Activated CD8-positive, alpha-beta memory T cell treated with anti-CD3 and anti-CD28 coated beads, Interleukin-2, amount 10 ng/mL, durations not matched to agents 7 days and 5 days (primary cell): Measurements from ENCODE around the gene CROCC2. TPM values are rescaled to one million over a fixed set of nuclear protein-coding genes. Genes with fewer than 3 reads are reported as not detected.

ENCODE experiments used
- ATAC-seq: fragments of 150-1000 bp; cut with Tn5 transposase; one replicate; pipeline ENCODE4 v1.10.0; 2021; ENCODE audit warnings: moderate library complexity
- CTCF ChIA-PET: fragments of 350-600 bp; sonication (Branson Sonifier 250); formaldehyde crosslinking; loops from one replicate; lab custom pipeline; 2021; ENCODE audit warnings: antibody characterized with exemption; lab: Charles Lee
- DNase-seq: peaks from one replicate; pipeline ENCODE4 v3.0.0-alpha.2; 2020
- H3K27ac Mint-ChIP-seq: one replicate; pipeline ENCODE4 v1.8.0; 2021; ENCODE audit warnings: mild to moderate bottlenecking, mixed read lengths
- H3K27me3 Mint-ChIP-seq: one replicate; pipeline ENCODE4 v1.8.0; 2021; ENCODE audit warnings: mixed read lengths
- H3K36me3 Mint-ChIP-seq: one replicate; pipeline ENCODE4 v1.8.0; 2021; ENCODE audit warnings: mild to moderate bottlenecking, mixed read lengths
- H3K4me1 Mint-ChIP-seq: one replicate; pipeline ENCODE4 v1.8.0; 2021; ENCODE audit warnings: mixed read lengths
- H3K4me3 Mint-ChIP-seq: one replicate; pipeline ENCODE4 v1.8.0; 2021; ENCODE audit warnings: mild to moderate bottlenecking, moderate library complexity, mixed read lengths
- H3K9me3 Mint-ChIP-seq: one replicate; pipeline ENCODE4 v1.8.0; 2022; ENCODE audit warnings: low read depth, mixed read lengths
- total RNA-seq, 2 experiments: library from RNA; stranded (reverse); gene quantifications; one replicate each; pipeline ENCODE4 v1.2.3, GENCODE V29; 2021

Gene CROCC2
- total RNA-seq, 2 experiments from 2014 or later = not detected

- H3K27ac Mint-ChIP-seq = no peak overlapping the region
- ATAC-seq = no peak
- H3K9me3 Mint-ChIP-seq = no peaks in the 10 kb centered on the region
- DNase-seq = no peak
- H3K4me3 Mint-ChIP-seq = no peak overlapping the region
- no peaks in the 10 kb centered on the region for H3K4me1 Mint-ChIP-seq
- CTCF ChIA-PET = no interaction called here
- no peaks in the 10 kb centered on the region for H3K36me3 Mint-ChIP-seq
- no peaks in the 10 kb centered on the region for H3K27me3 Mint-ChIP-seq
Observed at GRCh38 chr2:240892925-240893324, 13.2 kb upstream of the CROCC2 start.

- Mint-ChIP-seq H3K36me3 (no peaks in the 10 kb centered on the region), H3K9me3 (no peaks in the 10 kb centered on the region), H3K4me3 (no peak overlapping the region), H3K27me3 (no peaks in the 10 kb centered on the region), H3K27ac (no peak overlapping the region), H3K4me1 (no peaks in the 10 kb centered on the region)
- DNase-seq = no peak
- CTCF ChIA-PET = no interaction called here
- ATAC-seq = no peak
Observed at GRCh38 chr2:240893363-240893844, 12.7 kb upstream of the CROCC2 start.

- Mint-ChIP-seq H3K36me3 (no peaks in the 10 kb centered on the region), H3K27me3 (no peaks in the 10 kb centered on the region), H3K27ac (no peak overlapping the region), H3K4me3 (no peak overlapping the region), H3K4me1 (no peaks in the 10 kb centered on the region), H3K9me3 (no peaks in the 10 kb centered on the region)
- DNase-seq (no peak), ATAC-seq (no peak)
- CTCF ChIA-PET = no interaction called here
Observed at GRCh38 chr2:240894006-240894405, 12.1 kb upstream of the CROCC2 start.

- no peak for DNase-seq
- no peaks in the 10 kb centered on the region for H3K27me3 Mint-ChIP-seq
- no peaks in the 10 kb centered on the region for H3K36me3 Mint-ChIP-seq
- CTCF ChIA-PET = no interaction called here
- H3K4me3 Mint-ChIP-seq = no peak overlapping the region
- H3K27ac Mint-ChIP-seq = no peak overlapping the region
- ATAC-seq = no peak
- no peaks in the 10 kb centered on the region for H3K4me1 Mint-ChIP-seq
- H3K9me3 Mint-ChIP-seq = no peaks in the 10 kb centered on the region
Observed at GRCh38 chr2:240894836-240895558, 11.1 kb upstream of the CROCC2 start.

GRCh38 chr2:240895656-240896388 is 10.3 kb upstream of the CROCC2 start, which contains the start of gene MAB21L4:
Gene MAB21L4, minus strand, starts transcription at chr2:240896156. Its CDS starts 159 bp downstream, at chr2:240895997.
- no peak within 1 kb of the TSS for H3K4me3 Mint-ChIP-seq
- H3K27me3 Mint-ChIP-seq = no peaks in the 10 kb centered on the region
- DNase-seq (no peak), ATAC-seq (no peak)
- no peaks in the 10 kb centered on the region for H3K36me3 Mint-ChIP-seq
- CTCF ChIA-PET = no interaction called here
- H3K9me3 Mint-ChIP-seq = no peaks in the 10 kb centered on the region
- H3K4me1 Mint-ChIP-seq = no peaks in the 10 kb centered on the region
- H3K27ac Mint-ChIP-seq = no peak within 1 kb of the TSS

GRCh38 chr2:240896394-240896793 is 9.7 kb upstream of the CROCC2 start:
- no peaks in the 10 kb centered on the region for H3K9me3 Mint-ChIP-seq
- CTCF ChIA-PET = interaction anchor here (1.3 kb wide), 1 partner anchor 18 kb away, joined by 4 read pairs; no protein-coding TSS in a partner anchor
- no peak overlapping the region for H3K27ac Mint-ChIP-seq
- H3K27me3 Mint-ChIP-seq = no peaks in the 10 kb centered on the region
- DNase-seq = no peak
- no peak for ATAC-seq
- H3K4me1 Mint-ChIP-seq = no peaks in the 10 kb centered on the region
- H3K4me3 Mint-ChIP-seq = no peak overlapping the region
- H3K36me3 Mint-ChIP-seq = no peaks in the 10 kb centered on the region

- Mint-ChIP-seq H3K4me3 (no peak overlapping the region), H3K36me3 (no peaks in the 10 kb centered on the region), H3K27ac (no peak overlapping the region), H3K4me1 (no peaks in the 10 kb centered on the region), H3K27me3 (no peaks in the 10 kb centered on the region), H3K9me3 (no peaks in the 10 kb centered on the region)
- no peak for DNase-seq
- ATAC-seq = no peak
- CTCF ChIA-PET = interaction anchor here (1.3 kb wide), 1 partner anchor 18 kb away, joined by 4 read pairs; no protein-coding TSS in a partner anchor
Observed at GRCh38 chr2:240896871-240897692, 9.1 kb upstream of the CROCC2 start.

GRCh38 chr2:240898108-240898730 is 7.9 kb upstream of the CROCC2 start:
- H3K27ac Mint-ChIP-seq = no peak overlapping the region
- H3K27me3 Mint-ChIP-seq = no peaks in the 10 kb centered on the region
- no peaks in the 10 kb centered on the region for H3K36me3 Mint-ChIP-seq
- CTCF ChIA-PET = no interaction called here
- no peaks in the 10 kb centered on the region for H3K4me1 Mint-ChIP-seq
- H3K4me3 Mint-ChIP-seq = no peak overlapping the region
- ATAC-seq (no peak), DNase-seq (no peak)
- H3K9me3 Mint-ChIP-seq = no peaks in the 10 kb centered on the region

- CTCF ChIA-PET = no interaction called here
- H3K27ac Mint-ChIP-seq = no peak overlapping the region
- no peaks in the 10 kb centered on the region for H3K36me3 Mint-ChIP-seq
- H3K4me1 Mint-ChIP-seq = no peaks in the 10 kb centered on the region
- H3K9me3 Mint-ChIP-seq = no peaks in the 10 kb centered on the region
- H3K4me3 Mint-ChIP-seq = no peak overlapping the region
- ATAC-seq (no peak), DNase-seq (no peak)
- no peaks in the 10 kb centered on the region for H3K27me3 Mint-ChIP-seq
Observed at GRCh38 chr2:240898731-240899467, 7.2 kb upstream of the CROCC2 start.

- no peaks in the 10 kb centered on the region for H3K36me3 Mint-ChIP-seq
- DNase-seq = no peak
- H3K27ac Mint-ChIP-seq = no peak overlapping the region
- H3K9me3 Mint-ChIP-seq = no peaks in the 10 kb centered on the region
- ATAC-seq = no peak
- H3K27me3 Mint-ChIP-seq = no peaks in the 10 kb centered on the region
- CTCF ChIA-PET = no interaction called here
- H3K4me1 Mint-ChIP-seq = no peaks in the 10 kb centered on the region
- H3K4me3 Mint-ChIP-seq = no peak overlapping the region
Observed at GRCh38 chr2:240899468-240899865, 6.7 kb upstream of the CROCC2 start.

- CTCF ChIA-PET = no interaction called here
- Mint-ChIP-seq H3K4me3 (no peak overlapping the region), H3K4me1 (no peaks in the 10 kb centered on the region), H3K27ac (no peak overlapping the region), H3K36me3 (no peaks in the 10 kb centered on the region), H3K27me3 (no peaks in the 10 kb centered on the region), H3K9me3 (no peaks in the 10 kb centered on the region)
- ATAC-seq = no peak
- DNase-seq = no peak
Observed at GRCh38 chr2:240900141-240900860, 5.8 kb upstream of the CROCC2 start.

GRCh38 chr2:240901986-240902614 is 4.0 kb upstream of the CROCC2 start:
- DNase-seq (no peak), ATAC-seq (no peak)
- CTCF ChIA-PET = no interaction called here
- Mint-ChIP-seq H3K27me3 (no peaks in the 10 kb centered on the region), H3K36me3 (no peaks in the 10 kb centered on the region), H3K4me3 (no peak overlapping the region), H3K27ac (no peak overlapping the region), H3K9me3 (no peaks in the 10 kb centered on the region), H3K4me1 (no peaks in the 10 kb centered on the region)
